ENCODE data around the gene SIPA1L3. TPM values are rescaled to one million over a fixed set of nuclear protein-coding genes. Genes with fewer than 3 reads are reported as not detected.

The SIPA1L3 gene
- total and polyA plus RNA-seq, 4 donors = 9.6 to 50.5 (median 27.6) TPM

GRCh38 chr19:38151242-38151641 is 244.2 kb downstream of the SIPA1L3 start:
- Histone ChIP-seq H3K27ac (ENCODE audit: low read depth in 1 of 2, low read length in 1 of 2) (no peak overlapping the region), H3K36me3 (ENCODE audit: control insufficient read depth in 4 of 4, insufficient read depth in 4 of 4, low read length in 4 of 4) (peaks cover 0 to 16% (median 9%) of the 10 kb centered on the region in 4 donors), H3K27me3 (ENCODE audit: control insufficient read depth in 3 of 3, insufficient read depth in 3 of 3, low read length in 2 of 3) (no peaks in the 10 kb centered on the region), H3K9ac (ENCODE audit: insufficient read depth in 1 of 2, low read length in 2 of 2) (no peak overlapping the region), H3K9me3 (ENCODE audit: control insufficient read depth in 4 of 4, insufficient read depth in 3 of 4, low read length in 3 of 4) (no peaks in the 10 kb centered on the region), H3K4me3 (no peak overlapping the region), H3K4me1 (ENCODE audit: control insufficient read depth in 5 of 5, insufficient read depth in 5 of 5, low read length in 5 of 5) (no peaks in the 10 kb centered on the region)
- WGBS, 2 donors = 93 to 95% methylated on average over 9 of the region's 9 CpGs
- TF ChIP-seq CTCF (IDR thresholded peaks at IDR 0.05; ENCODE audit: control extremely low read depth, extremely low read depth) = no peak
- DNase-seq (no peak), ATAC-seq (ENCODE audit: insufficient read depth, low FRiP score) (no peak)

GRCh38 chr19:38152461-38153379 is 245.7 kb downstream of the SIPA1L3 start:
- no peak for TF ChIP-seq CTCF (IDR thresholded peaks at IDR 0.05; ENCODE audit: control extremely low read depth, extremely low read depth)
- no peaks in the 10 kb centered on the region for H3K4me1 ChIP-seq (ENCODE audit: control insufficient read depth in 5 of 5, insufficient read depth in 5 of 5, low read length in 5 of 5)
- ATAC-seq (ENCODE audit: insufficient read depth, low FRiP score) = no peak
- no peak overlapping the region for H3K4me3 ChIP-seq
- no peak overlapping the region for H3K27ac ChIP-seq (ENCODE audit: low read depth in 1 of 2, low read length in 1 of 2)
- no peak for DNase-seq
- no peaks in the 10 kb centered on the region for H3K27me3 ChIP-seq (ENCODE audit: control insufficient read depth in 3 of 3, insufficient read depth in 3 of 3, low read length in 2 of 3)
- no peaks in the 10 kb centered on the region for H3K9me3 ChIP-seq (ENCODE audit: control insufficient read depth in 4 of 4, insufficient read depth in 3 of 4, low read length in 3 of 4)
- 93 to 96% methylated on average over 40 of the region's 40 CpGs for WGBS, 2 donors
- peaks cover 0 to 26% (median 9%) of the 10 kb centered on the region in 4 donors for H3K36me3 ChIP-seq (ENCODE audit: control insufficient read depth in 4 of 4, insufficient read depth in 4 of 4, low read length in 4 of 4)
- no peak overlapping the region for H3K9ac ChIP-seq (ENCODE audit: insufficient read depth in 1 of 2, low read length in 2 of 2)

- DNase-seq (no peak), ATAC-seq (ENCODE audit: insufficient read depth, low FRiP score) (no peak)
- H3K4me3 ChIP-seq = no peak overlapping the region
- no peaks in the 10 kb centered on the region for H3K27me3 ChIP-seq (ENCODE audit: control insufficient read depth in 3 of 3, insufficient read depth in 3 of 3, low read length in 2 of 3)
- H3K36me3 ChIP-seq (ENCODE audit: control insufficient read depth in 4 of 4, insufficient read depth in 4 of 4, low read length in 4 of 4) = peaks cover 0 to 36% (median 9%) of the 10 kb centered on the region in 4 donors
- no peak overlapping the region for H3K27ac ChIP-seq (ENCODE audit: low read depth in 1 of 2, low read length in 1 of 2)
- WGBS, 2 donors = 81 to 82% methylated on average over 6 of the region's 6 CpGs
- H3K9me3 ChIP-seq (ENCODE audit: control insufficient read depth in 4 of 4, insufficient read depth in 3 of 4, low read length in 3 of 4) = no peaks in the 10 kb centered on the region
- TF ChIP-seq CTCF (IDR thresholded peaks at IDR 0.05; ENCODE audit: control extremely low read depth, extremely low read depth) = no peak
- H3K9ac ChIP-seq (ENCODE audit: insufficient read depth in 1 of 2, low read length in 2 of 2) = no peak overlapping the region
- H3K4me1 ChIP-seq (ENCODE audit: control insufficient read depth in 5 of 5, insufficient read depth in 5 of 5, low read length in 5 of 5) = no peaks in the 10 kb centered on the region
These were observed 248.4 kb downstream of the SIPA1L3 start for GRCh38 chr19:38155453-38155852.

Measured in lung (tissue), 12 donors.